Astrocyte (in vitro differentiated cells and primary cell): ENCODE results near the gene COPZ1. TPM values are rescaled to one million over a fixed set of nuclear protein-coding genes. Genes with fewer than 3 reads are reported as not detected.

Experiments used
- DNase-seq: peaks from one replicate; pipeline ENCODE4 v3.0.0-alpha.2; 2010; ENCODE audit warnings: low read depth
- FAIRE-seq: peaks from 2 replicates; lab custom pipeline; 2011; peaks lifted over from hg19 to GRCh38; lab: Jason Lieb, UNC
- H2AFZ ChIP-seq: 2 replicates; pipeline ENCODE4 v1.6.0; 2012; ENCODE audit warnings: low read depth, low read length, inconsistent platforms
- H3K27ac ChIP-seq: 2 replicates; pipeline ENCODE4 v1.5.1; 2011; ENCODE audit warnings: low read depth, low read length, inconsistent platforms
- H3K27me3 ChIP-seq: 2 replicates; pipeline ENCODE4 v1.6.0; 2011; ENCODE audit warnings: low read length, inconsistent platforms; ENCODE audit not compliant: insufficient read depth
- H3K36me3 ChIP-seq: 2 replicates; pipeline ENCODE4 v1.5.1; 2011; ENCODE audit warnings: low read length, inconsistent platforms; ENCODE audit not compliant: insufficient read depth
- H3K4me1 ChIP-seq: 2 replicates; pipeline ENCODE4 v1.5.1; 2011; ENCODE audit warnings: low read length, inconsistent platforms; ENCODE audit not compliant: insufficient read depth
- H3K4me2 ChIP-seq: 2 replicates; pipeline ENCODE4 v1.6.0; 2012; ENCODE audit warnings: low read length, inconsistent platforms
- H3K4me3 ChIP-seq: 2 replicates; pipeline ENCODE4 v1.5.1; 2011; ENCODE audit warnings: low read depth, mild to moderate bottlenecking, low read length, inconsistent platforms; ENCODE audit not compliant: insufficient read depth
- H3K79me2 ChIP-seq: 2 replicates; pipeline ENCODE4 v1.6.0; 2012; ENCODE audit warnings: mild to moderate bottlenecking, low read length, inconsistent platforms; ENCODE audit not compliant: insufficient read depth
- H3K9ac ChIP-seq: 2 replicates; pipeline ENCODE4 v1.6.0; 2012; ENCODE audit warnings: mild to moderate bottlenecking, low read length, inconsistent platforms
- H3K9me3 ChIP-seq: 2 replicates; pipeline ENCODE4 v1.5.1; 2012; ENCODE audit warnings: low read depth, mild to moderate bottlenecking, low read length, inconsistent platforms; ENCODE audit not compliant: insufficient read depth
- H4K20me1 ChIP-seq: 2 replicates; pipeline ENCODE4 v1.6.0; 2012; ENCODE audit warnings: low read length, inconsistent platforms; ENCODE audit not compliant: insufficient read depth
- H3K27ac Mint-ChIP-seq: one replicate; pipeline ENCODE4 v1.8.0; 2021; ENCODE audit warnings: mild to moderate bottlenecking, mixed read lengths; ENCODE audit not compliant: unreplicated experiment
- H3K27me3 Mint-ChIP-seq: one replicate; pipeline ENCODE4 v1.8.0; 2021; ENCODE audit warnings: low read depth, mixed read lengths; ENCODE audit not compliant: unreplicated experiment
- H3K36me3 Mint-ChIP-seq: one replicate; pipeline ENCODE4 v1.8.0; 2021; ENCODE audit warnings: low read depth, mixed read lengths; ENCODE audit not compliant: unreplicated experiment
- H3K4me1 Mint-ChIP-seq: one replicate; pipeline ENCODE4 v1.8.0; 2021; ENCODE audit warnings: low read depth, mixed read lengths; ENCODE audit not compliant: unreplicated experiment
- H3K4me3 Mint-ChIP-seq: one replicate; pipeline ENCODE4 v1.8.0; 2021; ENCODE audit warnings: mild to moderate bottlenecking, moderate library complexity, mixed read lengths; ENCODE audit not compliant: unreplicated experiment
- H3K9me3 Mint-ChIP-seq: one replicate; pipeline ENCODE4 v1.8.0; 2021; ENCODE audit warnings: mild to moderate bottlenecking, mixed read lengths; ENCODE audit not compliant: unreplicated experiment
- CTCF ChIP-seq: IDR thresholded peaks from 2 replicates; pipeline ENCODE4 v1.5.1; 2011; ENCODE audit warnings: low read depth, mild to moderate bottlenecking, inconsistent platforms, low read length, moderate library complexity; ENCODE audit not compliant: insufficient read depth
- EZH2 ChIP-seq: IDR thresholded peaks from 2 replicates; pipeline ENCODE4 v1.6.1; 2012; ENCODE audit warnings: mild to moderate bottlenecking, low read length, inconsistent platforms; ENCODE audit not compliant: insufficient read depth
- total RNA-seq: library from RNA; stranded (reverse); gene quantifications from 2 replicates; pipeline ENCODE4 v1.2.1, GENCODE V29; 2021

Gene COPZ1
- total RNA-seq, 1 donor from 2014 or later, result 136 TPM

DNA sequence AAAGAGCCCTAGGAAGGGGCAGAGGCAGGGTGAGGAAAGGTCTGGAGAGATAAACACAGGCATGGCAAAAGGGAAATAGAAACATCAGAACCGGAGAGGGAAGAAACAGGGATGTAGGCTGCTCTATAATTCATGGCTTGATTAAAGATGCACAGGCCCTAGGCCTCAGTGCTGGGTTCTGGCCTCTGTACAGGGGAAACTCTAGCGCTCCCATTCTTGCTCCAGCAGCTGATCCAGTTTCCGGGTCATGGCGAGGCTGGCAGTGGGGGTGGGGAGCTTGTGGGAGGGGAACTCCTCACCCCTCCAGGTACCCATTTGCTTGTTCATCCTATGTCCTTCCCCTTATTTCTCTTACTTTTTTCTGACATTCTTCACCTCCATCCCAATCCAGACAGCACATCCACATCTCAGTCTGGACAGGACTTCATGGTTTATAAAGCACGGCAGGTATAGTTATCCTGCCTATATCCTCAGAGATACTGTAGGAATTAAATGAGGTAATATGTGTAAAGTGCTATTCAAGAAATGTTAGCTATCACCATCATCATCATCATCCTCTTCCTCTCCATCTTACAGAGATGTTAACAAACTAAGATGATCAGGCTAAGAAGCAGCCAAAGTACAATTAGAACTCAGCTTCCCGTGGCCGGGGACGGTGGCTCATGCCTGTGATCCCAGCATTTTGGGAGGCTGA lies 47.3 kb downstream of the COPZ1 start:
- Mint-ChIP-seq H3K4me1 (peaks cover 37% of the 10 kb centered on the region), H3K36me3 (peaks cover 18% of the 10 kb centered on the region), H3K4me3 (no peak overlapping the region), H3K9me3 (peaks cover 1% of the 10 kb centered on the region), H3K27me3 (peaks cover 4% of the 10 kb centered on the region), H3K27ac (peak overlapping the region; percentile 63)
- Histone ChIP-seq H3K9ac (no peak overlapping the region), H3K4me2 (peak overlapping the region; percentile 3), H3K27ac (no peak overlapping the region), H3K4me3 (no peak overlapping the region), H4K20me1 (no peaks in the 10 kb centered on the region), H3K4me1 (peaks cover 32% of the 10 kb centered on the region), H2AFZ (no peak overlapping the region), H3K79me2 (no peaks in the 10 kb centered on the region), H3K27me3 (no peaks in the 10 kb centered on the region), H3K36me3 (no peaks in the 10 kb centered on the region), H3K9me3 (no peaks in the 10 kb centered on the region)
- no peak for TF ChIP-seq EZH2
- TF ChIP-seq CTCF, result no peak
- no peak for DNase-seq
- no peak for FAIRE-seq

DNA sequence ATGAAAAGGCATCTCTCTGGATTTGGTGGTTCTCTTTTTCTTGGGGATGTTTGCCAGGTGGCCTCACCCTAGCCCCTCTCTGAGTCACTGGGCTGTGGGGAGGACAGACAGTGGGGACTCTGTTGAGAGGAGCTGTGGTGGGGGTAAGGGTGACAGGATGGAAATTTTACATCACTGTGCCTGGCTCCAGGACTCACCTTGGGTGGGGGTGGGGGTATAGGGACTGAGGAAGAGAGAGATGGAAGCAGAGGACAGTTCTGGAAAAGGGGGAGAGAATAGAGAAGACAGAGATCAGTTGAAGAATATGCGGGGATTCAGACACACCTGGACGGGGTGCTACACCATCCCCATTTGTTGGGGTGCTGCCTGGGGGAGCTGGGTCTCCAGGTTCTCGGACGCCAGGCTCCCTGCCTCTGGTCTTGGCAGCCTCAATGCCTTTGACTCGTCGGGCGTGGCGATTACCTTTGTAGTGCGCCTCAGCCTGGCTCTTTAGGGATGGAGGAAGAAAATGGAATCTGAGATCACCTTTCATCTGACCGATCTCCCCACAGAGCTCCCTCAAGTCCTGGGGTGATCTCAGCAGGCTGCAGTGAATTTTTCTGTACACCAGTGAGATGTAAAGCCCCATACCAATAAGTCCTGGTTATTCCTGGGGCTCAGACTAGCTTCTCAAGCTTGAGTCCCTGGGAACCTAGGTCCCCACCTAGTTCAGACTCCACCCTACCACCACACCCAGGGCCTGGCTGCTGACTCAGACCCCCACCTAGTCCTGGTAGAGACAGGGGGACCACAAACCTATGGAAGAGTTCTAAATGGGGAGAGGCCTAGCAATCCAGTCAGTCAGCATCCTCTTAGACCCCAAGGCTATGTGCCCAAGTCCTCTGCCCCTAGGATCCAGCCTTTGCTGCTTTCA lies 49.0 kb downstream of the COPZ1 start:
- Histone ChIP-seq H3K9me3 (no peaks in the 10 kb centered on the region), H2AFZ (no peak overlapping the region), H3K4me1 (peaks cover 30% of the 10 kb centered on the region), H3K4me2 (peak overlapping the region; percentile 13), H3K9ac (no peak overlapping the region), H3K36me3 (no peaks in the 10 kb centered on the region), H3K79me2 (no peaks in the 10 kb centered on the region), H3K27ac (no peak overlapping the region), H3K4me3 (no peak overlapping the region), H3K27me3 (no peaks in the 10 kb centered on the region), H4K20me1 (peaks cover 4% of the 10 kb centered on the region)
- no peak for FAIRE-seq
- H3K36me3 Mint-ChIP-seq, result peaks cover 17% of the 10 kb centered on the region
- H3K4me3 Mint-ChIP-seq, result no peak overlapping the region
- no peak overlapping the region for H3K27ac Mint-ChIP-seq
- DNase-seq, result no peak
- TF ChIP-seq CTCF (no peak), EZH2 (no peak)
- peaks cover 6% of the 10 kb centered on the region for H3K27me3 Mint-ChIP-seq
- peaks cover 1% of the 10 kb centered on the region for H3K9me3 Mint-ChIP-seq
- peaks cover 26% of the 10 kb centered on the region for H3K4me1 Mint-ChIP-seq
